Fibroblast of lung (primary cell): Measurements from ENCODE around the gene PAN2.

ENCODE experiments used
- EZH2 ChIP-seq: IDR thresholded peaks from 2 replicates; pipeline ENCODE4 v1.5.1; 2012; ENCODE audit warnings: low read length, control low read depth, mild to moderate bottlenecking; ENCODE audit errors: missing control alignments
- TF ChIP-seq, protein P1 (sequence below), 2 donors: IDR thresholded peaks in 1 of 2; conservative IDR thresholded peaks in 1 of 2; 1 replicate in 1 of 2; 2 replicates in 1 of 2; pipeline ENCODE4 v1.5.1; 2011 to 2012; ENCODE audit warnings: low read length in 2 of 2, control low read depth in 1 of 2, inconsistent platforms in 1 of 2, low read depth in 1 of 2, mild to moderate bottlenecking in 1 of 2

DNA sequence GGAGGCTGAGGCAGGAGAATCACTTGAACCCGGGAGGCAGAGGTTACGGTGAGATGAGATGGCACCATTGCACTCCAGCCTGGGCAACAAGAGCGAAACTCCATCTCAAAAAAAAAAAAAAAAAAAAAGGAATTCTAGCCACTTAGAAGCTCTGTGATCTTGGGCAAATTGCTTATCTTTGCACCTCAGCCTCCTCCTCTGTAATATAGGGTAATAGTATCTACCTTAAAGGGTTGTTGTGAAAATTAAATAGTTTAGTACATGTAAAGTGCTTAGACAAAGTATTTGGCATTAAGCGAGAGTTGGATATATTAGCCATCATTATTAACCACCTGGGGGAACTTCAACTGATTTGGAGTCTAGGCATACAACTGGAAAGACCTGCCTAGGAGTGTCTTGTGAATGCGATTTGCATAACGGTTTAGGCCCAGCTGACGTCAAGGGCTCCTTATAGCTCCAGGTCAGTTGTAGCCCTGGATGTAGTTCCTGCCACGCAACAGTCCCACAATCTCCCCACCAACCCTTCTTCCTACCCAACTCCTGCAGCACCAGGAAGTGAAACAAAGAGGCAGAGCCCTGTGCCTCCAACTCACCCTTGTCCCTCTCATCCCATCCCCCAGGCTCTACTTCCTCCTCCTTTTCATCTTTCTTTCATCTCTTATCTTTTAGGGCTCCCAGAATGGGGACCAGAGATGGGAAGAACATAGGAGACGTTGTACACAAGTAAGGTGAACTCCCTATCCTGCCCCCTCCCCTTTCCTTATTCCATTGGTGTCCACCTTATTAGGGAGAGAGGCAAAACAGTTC is 2.8 kb upstream of the PAN2 start:
- TF ChIP-seq, protein P1, sequence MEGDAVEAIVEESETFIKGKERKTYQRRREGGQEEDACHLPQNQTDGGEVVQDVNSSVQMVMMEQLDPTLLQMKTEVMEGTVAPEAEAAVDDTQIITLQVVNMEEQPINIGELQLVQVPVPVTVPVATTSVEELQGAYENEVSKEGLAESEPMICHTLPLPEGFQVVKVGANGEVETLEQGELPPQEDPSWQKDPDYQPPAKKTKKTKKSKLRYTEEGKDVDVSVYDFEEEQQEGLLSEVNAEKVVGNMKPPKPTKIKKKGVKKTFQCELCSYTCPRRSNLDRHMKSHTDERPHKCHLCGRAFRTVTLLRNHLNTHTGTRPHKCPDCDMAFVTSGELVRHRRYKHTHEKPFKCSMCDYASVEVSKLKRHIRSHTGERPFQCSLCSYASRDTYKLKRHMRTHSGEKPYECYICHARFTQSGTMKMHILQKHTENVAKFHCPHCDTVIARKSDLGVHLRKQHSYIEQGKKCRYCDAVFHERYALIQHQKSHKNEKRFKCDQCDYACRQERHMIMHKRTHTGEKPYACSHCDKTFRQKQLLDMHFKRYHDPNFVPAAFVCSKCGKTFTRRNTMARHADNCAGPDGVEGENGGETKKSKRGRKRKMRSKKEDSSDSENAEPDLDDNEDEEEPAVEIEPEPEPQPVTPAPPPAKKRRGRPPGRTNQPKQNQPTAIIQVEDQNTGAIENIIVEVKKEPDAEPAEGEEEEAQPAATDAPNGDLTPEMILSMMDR (conservative IDR thresholded peaks at IDR 0.05 in 1 of 2, IDR thresholded peaks at IDR 0.05 in 1 of 2; ENCODE audit: low read depth in 1 of 2, low read length in 2 of 2): no peak
- no peak for TF ChIP-seq EZH2
